Endothelial cell of umbilical vein (primary cell): ENCODE data around the gene HMCN1. TPM values are rescaled to one million over a fixed set of nuclear protein-coding genes. Genes with fewer than 3 reads are reported as not detected.

Experiments
- BruUV-seq: library from RNA; stranded (reverse); fragments of 400-500 nt; replicated peaks from 2 replicates; lab custom pipeline; 2021; lab: Mats Ljungman, UMichigan
- CTCF ChIA-PET: fragments of 300-600, 350-600 bp; sonication (Branson Sonifier 250); formaldehyde crosslinking; loops from one replicate; lab custom pipeline; 2021; ENCODE audit warnings: antibody characterized with exemption, inconsistent platforms; lab: Charles Lee
- POLR2A ChIA-PET: fragments of 300-600, 350-600 bp; sonication (Branson Sonifier 250); formaldehyde crosslinking; loops from one replicate; lab custom pipeline; 2021; ENCODE audit warnings: antibody characterized with exemption, inconsistent platforms; lab: Charles Lee
- DNase-seq: peaks from one replicate; pipeline ENCODE4 v3.0.0-alpha.2; 2011; ENCODE audit warnings: low read depth, low spot score
- FAIRE-seq: peaks from 2 replicates; lab custom pipeline; 2011; peaks lifted over from hg19 to GRCh38; lab: Jason Lieb, UNC
- H2AFZ ChIP-seq: 2 replicates; pipeline ENCODE4 v1.6.0; 2012; ENCODE audit warnings: low read depth, low read length, control low read depth, inconsistent platforms
- H3K27ac ChIP-seq: 2 replicates; pipeline ENCODE4 v1.5.1; 2011; ENCODE audit warnings: low read depth, mild to moderate bottlenecking, control low read depth, low read length, moderate library complexity; ENCODE audit not compliant: insufficient read depth
- H3K27me3 ChIP-seq, 2 experiments: 2 replicates each; pipeline versions ENCODE4 v1.6.0 to v1.6.1; 2011; ENCODE audit warnings: low read length in 2 of 2, mixed read lengths in 1 of 2; ENCODE audit not compliant: control insufficient read depth in 2 of 2, insufficient read depth in 2 of 2
- H3K36me3 ChIP-seq, 2 experiments: 2 replicates in 1 of 2; 3 replicates in 1 of 2; pipeline ENCODE4 v1.5.1; 2011; ENCODE audit warnings: low read length in 2 of 2, mild to moderate bottlenecking in 1 of 2, moderate library complexity in 1 of 2; ENCODE audit not compliant: control insufficient read depth in 2 of 2, insufficient read depth in 2 of 2; ENCODE audit errors: extremely low read depth in 1 of 2
- H3K4me1 ChIP-seq: 3 replicates; pipeline ENCODE4 v1.5.1; 2011; ENCODE audit warnings: mild to moderate bottlenecking, low read length; ENCODE audit not compliant: control insufficient read depth, insufficient read depth; ENCODE audit errors: extremely low read depth
- H3K4me2 ChIP-seq: 2 replicates; pipeline ENCODE4 v1.6.1; 2011; ENCODE audit warnings: low read length, control low read depth, mixed read lengths; ENCODE audit not compliant: insufficient read depth
- H3K4me3 ChIP-seq, 3 experiments: fragments of 200-600 bp in 1 of 3; sonication (generic), shearing (Covaris generic) in 1 of 3; replicated peaks in 1 of 3; 2 replicates each; pipeline ENCODE4 v1.5.1; 2011 to 2016; ENCODE audit warnings: control low read depth in 3 of 3, low read length in 3 of 3, mild to moderate bottlenecking in 2 of 3, inconsistent platforms in 1 of 3, low read depth in 1 of 3, moderate library complexity in 1 of 3; ENCODE audit not compliant: insufficient read depth in 1 of 3
- H3K79me2 ChIP-seq: 2 replicates; pipeline ENCODE4 v1.6.0; 2012; ENCODE audit warnings: low read length, inconsistent platforms; ENCODE audit not compliant: control insufficient read depth, insufficient read depth
- H3K9ac ChIP-seq: replicated peaks from 2 replicates; pipeline ENCODE3; 2011; ENCODE audit warnings: low read length, control low read depth; ENCODE audit not compliant: insufficient read depth; ENCODE audit errors: extremely low read depth
- H3K9me1 ChIP-seq: replicated peaks from 3 replicates; pipeline ENCODE4 v1.6.0; 2011; ENCODE audit warnings: mild to moderate bottlenecking, low read length; ENCODE audit not compliant: control insufficient read depth, insufficient read depth; ENCODE audit errors: extremely low read depth
- H3K9me3 ChIP-seq: replicated peaks from 2 replicates; pipeline ENCODE4 v1.5.1; 2012; ENCODE audit warnings: low read length, inconsistent platforms; ENCODE audit not compliant: control insufficient read depth, insufficient read depth
- H4K20me1 ChIP-seq: replicated peaks from 2 replicates; pipeline ENCODE3; 2011; ENCODE audit warnings: mild to moderate bottlenecking, low read length; ENCODE audit not compliant: control insufficient read depth, insufficient read depth; ENCODE audit errors: extremely low read depth
- EZH2 ChIP-seq: IDR thresholded peaks from 2 replicates; pipeline ENCODE4 v1.6.1; 2012; ENCODE audit warnings: borderline replicate concordance, low read depth, mild to moderate bottlenecking, moderate library complexity, low read length, inconsistent platforms; ENCODE audit not compliant: severe bottlenecking
- FOS ChIP-seq: IDR thresholded peaks from 2 replicates; pipeline ENCODE4 v1.6.1; 2011; ENCODE audit warnings: mild to moderate bottlenecking, low read length, moderate library complexity, borderline replicate concordance; ENCODE audit not compliant: insufficient read depth
- MYC ChIP-seq: IDR thresholded peaks from one replicate; pipeline ENCODE4 v1.6.1; 2011; ENCODE audit warnings: mild to moderate bottlenecking, low read depth, low read length
- dilution Hi-C: fragments of 300-500 bp; cut with MboI; formaldehyde crosslinking; loops from one replicate; pipeline ENCODE4 v1.15.0; 2019; ENCODE audit warnings: low sequenced_read_pairs; ENCODE audit not compliant: extremely low pct_ligation_motif_present
- intact Hi-C: fragments of 100-400 bp; cut with micrococcal nuclease; formaldehyde crosslinking; loops from one replicate; pipeline ENCODE4 v1.10.0; 2022
- polyA plus RNA-seq, 4 experiments: library from polyadenylated mRNA; depleted of rRNA in 3 of 4; stranded (reverse) in 3 of 4; unstranded in 1 of 4; fragments of >200 nt; gene quantifications; 2 replicates each; pipeline versions ENCODE4 v1.2.1 to v1.2.3, GENCODE V29; 2011 to 2012; ENCODE audit warnings: missing spikeins in 1 of 4
- total RNA-seq: library from RNA; stranded (reverse); gene quantifications from 2 replicates; pipeline ENCODE4 v1.2.3, GENCODE V29; 2021
- TF ChIP-seq, protein P1 (sequence below), 2 donors: IDR thresholded peaks; 1 replicate in 1 of 2; 2 replicates in 1 of 2; pipeline ENCODE4 v1.5.1; 2011; ENCODE audit warnings: low read length in 2 of 2, mild to moderate bottlenecking in 2 of 2, moderate library complexity in 2 of 2, control low read depth in 1 of 2, inconsistent platforms in 1 of 2, low read depth in 1 of 2; ENCODE audit not compliant: insufficient read depth in 1 of 2; ENCODE audit errors: extremely low read depth in 1 of 2
- TF ChIP-seq, protein P2 (sequence below): IDR thresholded peaks from 2 replicates; pipeline ENCODE4 v1.6.1; 2011; ENCODE audit not compliant: insufficient read depth, insufficient read length

Gene HMCN1
- total and polyA plus RNA-seq, 2 donors (not counting 3 experiments of a cell fraction or from before 2014, with no cell fraction given), result 10.3 to 16.0 TPM

DNA sequence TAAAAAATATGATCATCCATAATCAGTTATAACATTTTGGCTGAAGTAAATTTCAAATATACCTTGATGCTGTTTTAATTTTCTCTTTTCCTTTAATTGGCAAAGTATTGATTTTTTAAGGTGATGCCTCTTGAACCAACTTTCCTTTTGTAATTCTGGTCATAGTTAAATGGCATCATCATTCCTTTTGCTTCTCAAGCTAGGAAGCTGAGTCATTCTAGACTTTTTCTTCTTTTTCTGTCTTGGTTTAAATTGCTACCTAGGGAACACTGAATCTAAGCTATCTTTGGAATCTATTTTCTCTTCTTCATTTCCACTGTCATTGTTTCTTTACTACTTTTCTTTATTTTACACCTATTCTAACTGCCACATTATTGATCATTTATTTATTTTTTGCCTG is 162.7 kb downstream of the HMCN1 start:
- intact Hi-C loops, result no loop called here
- no peak overlapping the region for H3K4me3 ChIP-seq
- H3K9ac ChIP-seq, result no peak overlapping the region
- peak; percentile 44 for TF ChIP-seq FOS
- TF ChIP-seq, protein P1, sequence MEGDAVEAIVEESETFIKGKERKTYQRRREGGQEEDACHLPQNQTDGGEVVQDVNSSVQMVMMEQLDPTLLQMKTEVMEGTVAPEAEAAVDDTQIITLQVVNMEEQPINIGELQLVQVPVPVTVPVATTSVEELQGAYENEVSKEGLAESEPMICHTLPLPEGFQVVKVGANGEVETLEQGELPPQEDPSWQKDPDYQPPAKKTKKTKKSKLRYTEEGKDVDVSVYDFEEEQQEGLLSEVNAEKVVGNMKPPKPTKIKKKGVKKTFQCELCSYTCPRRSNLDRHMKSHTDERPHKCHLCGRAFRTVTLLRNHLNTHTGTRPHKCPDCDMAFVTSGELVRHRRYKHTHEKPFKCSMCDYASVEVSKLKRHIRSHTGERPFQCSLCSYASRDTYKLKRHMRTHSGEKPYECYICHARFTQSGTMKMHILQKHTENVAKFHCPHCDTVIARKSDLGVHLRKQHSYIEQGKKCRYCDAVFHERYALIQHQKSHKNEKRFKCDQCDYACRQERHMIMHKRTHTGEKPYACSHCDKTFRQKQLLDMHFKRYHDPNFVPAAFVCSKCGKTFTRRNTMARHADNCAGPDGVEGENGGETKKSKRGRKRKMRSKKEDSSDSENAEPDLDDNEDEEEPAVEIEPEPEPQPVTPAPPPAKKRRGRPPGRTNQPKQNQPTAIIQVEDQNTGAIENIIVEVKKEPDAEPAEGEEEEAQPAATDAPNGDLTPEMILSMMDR (IDR thresholded peaks at IDR 0.05; ENCODE audit: extremely low read depth in 1 of 2, insufficient read depth in 1 of 2, low read depth in 1 of 2, low read length in 2 of 2), result no peak
- H3K79me2 ChIP-seq, result no peaks in the 10 kb centered on the region
- BruUV-seq, result no TSS peak
- H3K4me2 ChIP-seq, result no peak overlapping the region
- H3K9me3 ChIP-seq, result no peaks in the 10 kb centered on the region
- dilution Hi-C loops, result no loop called here
- no peak for FAIRE-seq
- no peaks in the 10 kb centered on the region for H3K36me3 ChIP-seq
- POLR2A ChIA-PET, result no interaction called here
- no peak overlapping the region for H3K27ac ChIP-seq
- no peak overlapping the region for H2AFZ ChIP-seq
- no peaks in the 10 kb centered on the region for H4K20me1 ChIP-seq
- CTCF ChIA-PET, result interaction anchor here (1.0 to 1.6 kb wide), 2 partner anchors 10 to 15 kb away, joined by 3 to 4 read pairs; no protein-coding TSS in a partner anchor
- no peaks in the 10 kb centered on the region for H3K9me1 ChIP-seq
- DNase-seq, result no peak
- peaks cover 10% of the 10 kb centered on the region for H3K4me1 ChIP-seq
- no peaks in the 10 kb centered on the region for H3K27me3 ChIP-seq

DNA sequence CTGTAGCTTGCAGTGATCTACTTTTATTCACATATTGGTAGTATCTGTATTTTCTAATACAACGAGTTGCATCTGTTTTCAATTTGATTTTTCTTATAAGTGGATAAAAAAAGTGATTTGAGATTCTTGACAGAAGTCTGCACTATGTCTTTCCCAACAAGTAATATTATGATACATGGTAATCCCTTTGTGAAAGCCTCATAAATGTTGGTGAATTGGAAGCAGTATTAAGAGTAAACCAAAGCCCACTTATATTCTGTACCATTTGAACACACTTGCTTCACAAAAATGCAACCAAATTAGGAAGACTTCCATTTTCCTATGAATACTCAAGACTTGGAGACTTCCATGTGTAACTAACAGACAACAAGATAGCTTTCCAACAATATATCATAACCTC is 172.0 kb downstream of the HMCN1 start:
- Histone ChIP-seq H3K9me1 (no peaks in the 10 kb centered on the region), H3K9me3 (no peaks in the 10 kb centered on the region), H4K20me1 (no peaks in the 10 kb centered on the region), H3K9ac (no peak overlapping the region), H3K27me3 (no peaks in the 10 kb centered on the region), H3K4me1 (no peaks in the 10 kb centered on the region), H3K4me2 (no peak overlapping the region), H3K36me3 (no peaks in the 10 kb centered on the region), H3K79me2 (no peaks in the 10 kb centered on the region), H3K4me3 (no peak overlapping the region), H2AFZ (no peak overlapping the region), H3K27ac (no peak overlapping the region)
- FAIRE-seq (no peak), DNase-seq (no peak)
- dilution Hi-C loops, result no loop called here
- POLR2A ChIA-PET, result no interaction called here
- TF ChIP-seq, protein P2, sequence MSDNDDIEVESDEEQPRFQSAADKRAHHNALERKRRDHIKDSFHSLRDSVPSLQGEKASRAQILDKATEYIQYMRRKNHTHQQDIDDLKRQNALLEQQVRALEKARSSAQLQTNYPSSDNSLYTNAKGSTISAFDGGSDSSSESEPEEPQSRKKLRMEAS, result no peak
- no peak for TF ChIP-seq EZH2
- TF ChIP-seq FOS, result no peak
- no peak for TF ChIP-seq MYC
- CTCF ChIA-PET, result no interaction called here
- no TSS peak for BruUV-seq
- intact Hi-C loops, result no loop called here
